Motor neuron (in vitro differentiated cells): ENCODE results near the gene MAGI2. TPM values are rescaled to one million over a fixed set of nuclear protein-coding genes. Genes with fewer than 3 reads are reported as not detected.

Source experiments
- ATAC-seq, 8 experiments: fragments of 200-7000 bp; cut with Tn5 transposase; replicated peaks in 6 of 8; 2 replicates each; pipeline ENCODE4 v1.8.0; 2021; ENCODE audit warnings: mild to moderate bottlenecking in 8 of 8, moderate library complexity in 8 of 8
- H3K27ac ChIP-seq, 2 donors: fragments of 250-450 bp; sonication (Bioruptor Pico); 2 replicates each; pipeline ENCODE4 v1.9.0; 2021; ENCODE audit warnings: antibody characterized with exemption in 2 of 2, mild to moderate bottlenecking in 2 of 2, moderate library complexity in 1 of 2
- H3K4me1 ChIP-seq, 2 donors: fragments of 250-450 bp; sonication (Bioruptor Pico); replicated peaks in 1 of 2; 2 replicates each; pipeline ENCODE4 v1.6.1; 2021; ENCODE audit warnings: antibody characterized with exemption in 2 of 2, mild to moderate bottlenecking in 2 of 2, moderate library complexity in 1 of 2
- H3K4me3 ChIP-seq, 5 donors: fragments of 250-450 bp; sonication (Bioruptor Pico); 2 replicates each; pipeline ENCODE4 v1.9.0; 2021; ENCODE audit warnings: antibody characterized with exemption in 5 of 5, mild to moderate bottlenecking in 5 of 5, moderate library complexity in 4 of 5
- WGBS, 10 experiments: fragments of 450-650 bp; shearing (Covaris generic); methylation state at CpG; one replicate each; pipeline ENCODE4 v1.0.0; 2022; 5-methylcytosine and 5-hydroxymethylcytosine counted together
- in situ Hi-C, 9 experiments: fragments of 400-800 bp; cut with MboI; loops; one replicate each; pipeline ENCODE4 v1.15.0; 2021; ENCODE audit warnings: low sequenced_read_pairs in 9 of 9, low pct_unique_long_range_greater_than_20kb in 2 of 9; ENCODE audit not compliant: unreplicated experiment in 9 of 9
- total RNA-seq, 8 experiments: library from RNA; unstranded; fragments of 300-600 nt; gene quantifications; 2 replicates each; pipeline versions ENCODE4 v1.2.3 to v1.2.4, GENCODE V29; 2022

The MAGI2 gene
- total RNA-seq, 8 experiments from 2014 or later = 8.8 to 81.9 (median 28.2) TPM

DNA sequence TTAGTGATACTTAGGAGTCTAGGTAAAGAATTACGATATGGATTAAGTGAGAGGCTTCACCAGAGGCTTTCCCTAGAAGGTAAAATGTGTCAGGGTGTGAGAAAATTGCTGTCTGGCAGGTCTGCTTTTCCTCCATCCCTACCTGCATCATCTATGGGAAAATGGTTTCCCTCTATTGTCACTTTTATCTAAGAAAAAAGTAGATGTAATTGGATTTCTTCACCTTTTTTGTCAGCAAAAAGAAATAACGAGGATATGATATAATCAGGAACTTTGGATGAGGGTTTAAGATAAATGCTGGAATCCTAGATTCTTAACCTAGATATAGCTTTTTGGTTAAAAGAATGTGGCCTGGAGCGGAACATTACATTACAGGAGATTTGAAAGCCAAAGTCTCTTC, 146.1 kb downstream of the MAGI2 start:
- ATAC-seq = no peak
- Histone ChIP-seq H3K27ac (no peak overlapping the region), H3K4me1 (no peaks in the 10 kb centered on the region), H3K4me3 (no peak overlapping the region)
- in situ Hi-C loops = no loop called here
- 48 to 100% (median 82%) methylated on average over 1 to 3 of the region's 3 CpGs; no CpG with 5 or more reads in 1 of the 10 experiments for WGBS, 10 experiments

DNA sequence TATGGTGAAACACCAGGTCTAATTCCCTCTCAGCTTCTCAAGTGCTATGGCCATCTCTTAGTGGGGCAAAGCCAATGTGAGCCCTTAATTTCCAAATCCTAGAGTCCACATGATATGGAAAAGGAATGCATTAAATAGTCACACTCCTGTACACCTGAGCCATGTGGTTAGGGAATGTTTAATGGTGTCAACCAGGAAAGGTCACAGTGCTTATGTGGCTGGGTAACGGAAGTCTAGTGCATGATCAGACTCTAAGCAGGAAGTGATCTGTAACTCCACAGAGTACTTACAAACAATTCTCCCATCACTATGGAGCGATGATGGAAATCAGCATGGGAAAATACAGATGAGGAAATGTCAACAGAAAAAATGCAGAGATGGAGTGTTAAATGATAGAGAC, 148.8 kb downstream of the MAGI2 start:
- no peak for ATAC-seq
- in situ Hi-C loops = no loop called here
- 83 to 100% (median 100%) methylated on average over 1 to 2 of the region's 2 CpGs; no CpG with 5 or more reads in 5 of the 10 experiments for WGBS, 10 experiments

DNA sequence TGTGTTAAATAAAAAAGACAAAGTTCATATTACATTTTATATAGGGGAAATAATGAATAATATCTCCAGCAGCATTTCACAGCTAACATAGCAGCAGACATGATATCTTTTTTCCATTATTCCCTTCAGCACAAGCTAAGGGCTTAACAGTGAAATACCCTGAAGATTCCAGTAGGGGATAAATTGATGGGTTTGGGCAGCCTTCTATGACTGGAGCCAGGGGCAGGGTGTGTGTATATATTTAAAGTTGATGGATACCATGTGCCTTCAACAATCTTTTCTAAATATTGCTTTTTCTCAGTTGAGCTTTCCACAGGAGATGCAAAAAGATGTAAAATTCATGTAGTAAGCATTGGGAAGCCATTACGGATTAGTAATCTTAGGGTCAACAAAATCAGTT, 151.2 kb downstream of the MAGI2 start:
- in situ Hi-C loops = no loop called here
- Histone ChIP-seq H3K4me3 (no peak overlapping the region), H3K4me1 (no peaks in the 10 kb centered on the region), H3K27ac (no peak overlapping the region)
- peak in 3 of 8 experiments; percentile 74 to 91 (median 76) for ATAC-seq
- WGBS, 10 experiments = 17 to 100% (median 89%) methylated on average over 1 of the region's 1 CpG; no CpG with 5 or more reads in 1 of the 10 experiments

More for the DNA sequence above, 148.8 kb downstream of the MAGI2 start:
- Histone ChIP-seq H3K4me1 (no peaks in the 10 kb centered on the region), H3K4me3 (no peak overlapping the region), H3K27ac (no peak overlapping the region)

DNA sequence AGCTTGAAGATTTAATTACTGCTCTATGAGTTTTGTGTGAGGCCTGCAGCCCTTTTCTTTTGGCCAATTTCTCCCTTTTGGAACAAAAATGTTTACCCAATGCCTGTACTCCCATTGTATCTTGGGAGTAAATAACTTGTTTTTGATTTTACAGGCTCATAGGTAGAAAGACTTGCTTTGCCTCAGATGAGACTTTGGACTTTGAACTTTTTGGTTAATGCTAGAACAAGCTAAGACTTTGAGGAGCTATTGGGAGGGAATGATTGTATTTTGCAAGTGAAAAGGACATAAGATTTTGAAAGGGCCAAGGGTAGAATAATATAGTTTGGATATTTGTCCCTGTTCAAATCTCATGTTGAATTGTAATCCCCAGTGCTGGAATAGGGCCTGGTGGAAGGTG, 152.0 kb downstream of the MAGI2 start:
- no peak overlapping the region for H3K4me3 ChIP-seq
- no peak for ATAC-seq
- in situ Hi-C loops = no loop called here
- no peak overlapping the region for H3K27ac ChIP-seq
- no peaks in the 10 kb centered on the region for H3K4me1 ChIP-seq

DNA sequence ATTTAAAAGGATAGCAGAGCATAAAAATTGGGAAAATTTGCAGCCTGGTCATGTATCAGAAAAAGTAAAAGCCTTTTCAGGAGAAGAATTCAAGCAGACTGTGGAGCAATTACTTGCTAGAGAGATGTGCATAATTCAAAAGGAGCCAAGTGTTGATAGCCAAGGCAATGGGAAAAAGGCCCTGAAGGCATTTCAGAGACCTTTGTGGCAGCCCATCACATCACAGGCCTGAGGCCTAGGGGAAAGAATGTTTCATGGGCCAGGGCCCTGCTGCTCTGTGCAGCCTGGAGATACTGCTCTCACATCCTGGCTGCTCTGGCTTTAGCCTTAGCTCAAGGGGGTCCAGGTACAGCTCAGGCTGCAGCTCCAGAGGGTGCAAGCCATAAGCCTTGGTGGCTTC, 152.9 kb downstream of the MAGI2 start:
- Histone ChIP-seq H3K4me3 (no peak overlapping the region), H3K27ac (no peak overlapping the region), H3K4me1 (no peaks in the 10 kb centered on the region)
- in situ Hi-C loops = no loop called here
- peak in 2 of 8 experiments; percentile 34 to 63 for ATAC-seq

DNA sequence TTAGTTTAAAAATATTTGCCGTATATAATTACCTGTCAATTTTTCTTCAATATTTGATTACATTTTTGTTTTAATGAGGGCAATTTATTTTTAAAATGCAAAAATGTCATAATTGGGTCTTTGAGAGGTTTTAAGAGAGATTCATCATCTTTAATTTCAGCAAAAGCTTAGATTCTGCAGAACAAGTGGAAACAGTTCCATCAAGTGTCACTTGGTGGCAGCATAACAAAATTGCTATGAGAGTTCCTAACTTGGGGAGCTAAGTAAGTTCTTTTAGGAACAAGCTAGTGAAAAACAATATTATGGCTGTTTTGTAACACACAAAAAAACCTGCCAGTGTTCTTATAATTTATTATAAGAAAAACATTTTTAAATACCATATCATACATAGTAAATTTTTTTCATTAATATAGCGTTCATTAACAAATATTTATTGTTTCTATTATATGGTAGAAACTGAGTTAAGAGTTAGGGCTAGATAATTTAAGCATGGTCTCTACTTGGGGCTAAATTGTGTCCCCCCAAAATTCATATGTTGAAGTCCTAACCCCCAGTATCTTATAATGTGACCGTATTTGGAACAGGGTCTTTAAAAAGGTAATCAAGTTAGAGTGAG, 155.2 kb downstream of the MAGI2 start:
- Histone ChIP-seq H3K4me1 (peaks cover 0 to 3% of the 10 kb centered on the region in 2 donors), H3K27ac (no peak overlapping the region), H3K4me3 (no peak overlapping the region)
- ATAC-seq = peak in 1 of 8 experiments; percentile 40
- in situ Hi-C loops = loop anchor here in 6 of 9 experiments (10.0 to 25.0 kb wide), 3 partner anchors 439 to 727 kb away; no protein-coding TSS in a partner anchor
- WGBS, 10 experiments = 41 to 100% (median 77%) methylated on average over 1 to 3 of the region's 3 CpGs

DNA sequence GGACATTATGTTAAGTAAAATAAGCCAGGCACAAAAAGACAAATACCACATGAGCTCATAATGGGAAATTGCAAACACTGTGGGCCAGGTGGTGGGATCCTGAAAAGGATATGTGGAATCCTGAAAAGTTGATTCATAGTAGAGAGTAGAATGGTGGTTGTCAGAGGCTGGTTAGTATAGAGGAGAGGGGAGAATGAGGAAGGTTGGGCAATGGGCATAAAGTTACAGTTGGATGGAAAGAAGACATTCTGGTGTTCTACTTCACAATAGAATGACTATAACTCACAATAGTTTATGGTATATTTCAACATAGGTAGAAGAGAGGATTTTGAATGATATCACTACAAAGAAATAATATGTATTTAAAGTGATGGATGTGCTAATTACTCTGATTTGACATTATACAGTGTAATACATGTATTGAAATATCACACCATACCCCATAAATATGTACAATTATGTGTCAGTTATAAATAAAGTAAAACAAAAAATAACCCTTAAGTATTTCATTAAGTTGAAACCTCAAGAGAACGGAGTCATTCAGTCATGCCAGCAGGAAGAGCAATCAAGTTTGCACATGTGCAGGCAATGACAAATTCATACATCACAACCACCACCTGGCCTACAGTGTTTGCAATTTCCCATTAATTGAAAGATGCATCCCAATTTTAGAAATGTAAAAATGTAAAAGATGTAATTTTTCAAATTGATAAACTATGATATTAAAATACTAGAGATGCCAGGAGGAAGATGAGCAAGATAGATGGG, 156.7 kb downstream of the MAGI2 start:
- ATAC-seq = no peak
- H3K4me3 ChIP-seq = no peak overlapping the region
- H3K27ac ChIP-seq = no peak overlapping the region
- H3K4me1 ChIP-seq = peaks cover 0 to 3% of the 10 kb centered on the region in 2 donors
- WGBS, 10 experiments = 0 to 80% (median 57%) methylated on average over 1 of the region's 1 CpG
- in situ Hi-C loops = loop anchor here in 6 of 9 experiments (10.0 to 25.0 kb wide), 3 partner anchors 441 to 728 kb away; no protein-coding TSS in a partner anchor

DNA sequence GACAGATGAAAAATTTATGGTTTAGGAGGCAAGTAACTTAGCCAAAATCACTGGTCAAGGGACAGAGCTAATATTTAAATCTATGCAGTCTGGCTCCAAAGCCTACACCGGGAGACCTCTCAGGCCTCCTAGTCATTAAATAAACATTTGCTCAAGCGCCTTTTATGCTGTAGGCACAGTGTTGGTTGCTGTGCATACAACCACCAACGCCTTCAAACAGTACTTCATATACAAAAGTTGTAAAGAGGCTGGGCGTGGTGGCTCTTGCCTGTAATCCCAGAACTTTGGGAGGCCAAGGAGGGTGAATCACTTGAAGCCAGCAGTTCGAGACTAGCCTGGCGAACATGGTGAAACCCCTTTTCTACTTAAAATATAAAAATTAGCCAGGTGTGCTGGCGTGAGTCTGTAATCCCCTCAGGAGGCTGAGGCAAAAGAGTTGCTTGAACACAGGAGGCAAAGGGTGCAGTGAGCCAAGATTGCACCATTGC, 159.8 kb downstream of the MAGI2 start:
- no peak overlapping the region for H3K27ac ChIP-seq
- H3K4me3 ChIP-seq = no peak overlapping the region
- WGBS, 10 experiments = 31 to 85% (median 53%) methylated on average over 1 to 6 of the region's 7 CpGs; no CpG with 5 or more reads in 2 of the 10 experiments
- ATAC-seq = peak in 7 of 8 experiments; percentile 45 to 99 (median 96)
- in situ Hi-C loops = loop anchor here in 6 of 9 experiments (10.0 to 25.0 kb wide), 3 partner anchors 444 to 731 kb away; no protein-coding TSS in a partner anchor
- peaks cover 7 to 8% of the 10 kb centered on the region in 2 donors for H3K4me1 ChIP-seq

DNA sequence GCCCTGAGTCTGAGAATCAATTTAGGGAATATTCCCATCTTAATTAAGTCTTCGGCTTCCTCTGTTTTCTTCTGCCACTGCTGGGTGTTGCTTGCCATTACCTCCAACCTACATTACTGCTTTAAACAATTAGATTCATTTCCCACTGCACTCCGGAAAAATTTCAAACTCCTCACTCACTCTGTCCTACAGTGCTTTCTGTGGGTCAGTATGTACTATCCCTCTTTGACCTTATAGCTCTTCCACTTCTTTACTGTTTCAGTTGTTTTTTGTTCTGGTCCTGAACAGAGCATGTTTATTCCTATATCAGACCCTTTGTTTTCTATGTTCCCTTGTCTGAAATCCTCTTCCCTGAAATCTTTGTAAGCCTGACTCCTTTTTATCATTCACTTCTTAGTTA, 160.6 kb downstream of the MAGI2 start:
- no peak for ATAC-seq
- peaks cover 7 to 11% of the 10 kb centered on the region in 2 donors for H3K4me1 ChIP-seq
- WGBS, 10 experiments = 57 to 100% (median 83%) methylated on average over 1 to 2 of the region's 2 CpGs; no CpG with 5 or more reads in 1 of the 10 experiments
- no peak overlapping the region for H3K27ac ChIP-seq
- in situ Hi-C loops = loop anchor here in 6 of 9 experiments (10.0 to 25.0 kb wide), 3 partner anchors 444 to 732 kb away; no protein-coding TSS in a partner anchor
- H3K4me3 ChIP-seq = no peak overlapping the region

DNA sequence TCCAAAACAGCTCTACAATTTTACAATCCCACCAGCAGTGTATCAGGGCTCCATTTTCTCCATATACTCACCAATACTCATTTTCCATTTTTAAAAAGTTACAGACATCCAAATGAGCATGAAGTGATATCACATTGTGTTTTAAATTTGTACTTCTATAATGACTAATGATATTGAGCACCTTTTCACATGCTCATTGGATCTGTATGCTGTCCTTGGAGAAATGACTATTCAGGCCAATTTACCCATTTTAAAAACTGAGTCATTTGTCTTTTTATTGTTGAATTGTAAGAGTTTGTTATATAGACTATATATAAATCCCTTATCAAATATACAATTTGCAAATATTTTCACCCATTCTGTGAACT, 162.0 kb downstream of the MAGI2 start:
- in situ Hi-C loops = loop anchor here in 6 of 9 experiments (10.0 to 25.0 kb wide), 3 partner anchors 446 to 733 kb away; no protein-coding TSS in a partner anchor
- ATAC-seq = no peak
- Histone ChIP-seq H3K27ac (no peak overlapping the region), H3K4me1 (peaks cover 7 to 11% of the 10 kb centered on the region in 2 donors), H3K4me3 (no peak overlapping the region)

DNA sequence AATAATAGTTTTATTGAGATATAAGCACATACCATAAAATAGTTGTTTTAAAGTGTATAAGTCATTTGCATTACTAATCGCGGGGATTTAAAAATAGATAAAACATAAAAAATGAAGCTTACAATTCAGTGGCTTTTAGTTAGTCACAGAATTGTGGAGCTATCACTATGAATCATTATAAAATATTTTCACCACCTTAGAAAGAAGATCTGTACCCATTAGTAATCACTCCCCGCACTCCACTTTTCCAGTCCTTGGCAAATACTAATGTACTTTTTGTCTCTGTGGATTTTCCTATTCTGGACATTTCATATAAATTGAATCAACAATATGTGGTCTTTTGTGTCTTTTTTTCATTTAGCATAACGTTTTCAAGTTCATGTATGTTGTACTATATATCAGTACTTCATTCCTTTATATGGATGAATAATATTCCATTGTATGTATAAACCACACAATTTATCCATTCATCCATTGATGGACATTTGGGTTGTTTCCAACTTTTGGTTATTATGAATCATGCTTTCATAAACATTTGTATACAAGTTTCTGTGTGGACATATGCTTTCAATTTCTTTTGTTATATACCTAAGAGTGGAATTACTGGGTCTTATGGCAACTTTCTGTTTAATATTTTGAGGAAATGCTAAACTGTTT, 162.5 kb downstream of the MAGI2 start:
- no peak overlapping the region for H3K4me3 ChIP-seq
- no peak for ATAC-seq
- in situ Hi-C loops = loop anchor here in 6 of 9 experiments (10.0 to 25.0 kb wide), 3 partner anchors 446 to 734 kb away; no protein-coding TSS in a partner anchor
- WGBS, 10 experiments = 20 to 96% (median 82%) methylated on average over 1 to 4 of the region's 4 CpGs
- H3K4me1 ChIP-seq = peaks cover 7 to 11% of the 10 kb centered on the region in 2 donors
- H3K27ac ChIP-seq = no peak overlapping the region

DNA sequence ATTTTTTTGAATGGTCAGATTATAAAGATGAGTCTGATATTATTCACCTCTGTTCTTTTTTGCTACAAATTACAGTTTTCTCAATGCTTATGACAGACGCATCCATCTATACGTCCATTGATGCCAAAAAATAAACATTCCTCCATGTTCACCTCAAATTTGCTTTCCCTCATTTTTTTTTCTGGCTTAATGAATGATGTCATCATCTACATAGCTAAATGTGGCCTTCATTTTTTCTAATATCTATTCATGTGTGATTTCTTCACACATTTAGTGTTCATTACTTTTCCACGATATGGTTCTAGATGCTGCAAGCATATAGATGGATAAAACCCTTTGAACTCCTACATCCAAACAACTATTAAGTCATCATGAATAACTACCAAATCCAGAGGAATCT, 163.1 kb downstream of the MAGI2 start:
- ATAC-seq = no peak
- H3K4me3 ChIP-seq = no peak overlapping the region
- WGBS, 10 experiments = 67 to 100% (median 90%) methylated on average over 1 to 3 of the region's 3 CpGs
- H3K27ac ChIP-seq = no peak overlapping the region
- in situ Hi-C loops = loop anchor here in 6 of 9 experiments (10.0 to 25.0 kb wide), 3 partner anchors 447 to 734 kb away; no protein-coding TSS in a partner anchor
- peaks cover 7 to 11% of the 10 kb centered on the region in 2 donors for H3K4me1 ChIP-seq

DNA sequence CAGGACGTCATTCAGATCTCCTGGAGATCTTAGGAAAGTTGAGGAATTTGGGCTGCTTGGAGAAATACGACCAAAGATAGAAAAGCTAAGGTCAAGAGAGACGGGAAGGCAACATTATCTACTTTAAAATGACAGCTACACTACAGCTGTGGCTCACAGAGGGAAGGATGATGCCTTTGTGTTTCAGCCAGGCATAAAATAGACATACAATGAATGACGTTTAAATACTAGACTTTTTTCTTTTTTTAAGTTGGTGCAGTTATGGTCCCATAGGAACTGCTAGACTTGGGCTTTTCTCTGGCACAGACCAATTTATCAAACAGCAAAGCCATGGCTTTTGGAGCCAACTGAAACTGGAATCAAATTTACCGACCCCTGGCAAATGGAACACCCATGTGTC, 164.8 kb downstream of the MAGI2 start:
- in situ Hi-C loops = loop anchor here in 5 of 9 experiments (25.0 kb wide), 2 partner anchors 449 to 724 kb away; no protein-coding TSS in a partner anchor
- ATAC-seq = peak in 4 of 8 experiments; percentile 24 to 69 (median 57)
- Histone ChIP-seq H3K27ac (no peak overlapping the region), H3K4me3 (no peak overlapping the region), H3K4me1 (peaks cover 5 to 11% of the 10 kb centered on the region in 2 donors)
- 0 to 83% (median 22%) methylated on average over 1 to 5 of the region's 5 CpGs for WGBS, 10 experiments
